ENCODE data around the gene MCRS1.

Gene MCRS1

DNA sequence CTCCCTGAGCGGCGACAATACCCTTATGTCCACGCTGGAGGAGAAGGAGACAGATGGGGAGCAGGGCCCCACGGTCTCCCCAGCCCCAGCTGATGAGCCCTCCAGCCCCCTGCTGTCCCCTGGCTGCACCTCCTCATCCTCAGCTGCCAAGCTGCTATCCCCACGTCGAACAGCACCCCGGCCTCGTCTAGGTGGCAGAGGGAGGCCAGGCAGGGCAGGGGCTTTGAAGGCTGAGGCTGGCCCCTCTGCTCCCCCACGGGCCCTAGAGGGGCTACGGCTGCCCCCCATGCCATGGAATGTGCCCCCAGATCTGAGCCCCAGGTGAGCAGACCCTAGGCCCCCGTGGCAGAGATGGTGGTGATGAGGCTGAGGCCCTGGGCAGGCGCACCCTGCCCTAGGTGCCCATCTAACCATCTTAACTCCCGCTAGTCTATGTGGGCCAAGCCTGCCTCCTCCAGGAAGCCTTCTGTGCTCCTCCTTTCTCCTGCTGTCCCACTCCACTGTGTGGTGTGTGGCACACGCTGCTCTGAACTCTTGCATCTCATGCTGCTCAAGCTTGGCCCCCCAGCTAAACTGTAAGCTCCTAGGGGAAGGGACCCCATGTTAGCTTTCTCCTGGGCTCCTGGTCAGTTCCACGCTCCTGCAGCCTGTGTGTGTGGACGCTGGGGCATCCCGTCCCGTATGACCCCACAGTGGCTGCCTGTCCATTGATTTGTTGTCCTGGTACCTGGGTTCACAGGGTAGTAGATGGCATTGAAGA is 12.1 kb downstream of the MCRS1 start:
- no peak for DNase-seq

DNA sequence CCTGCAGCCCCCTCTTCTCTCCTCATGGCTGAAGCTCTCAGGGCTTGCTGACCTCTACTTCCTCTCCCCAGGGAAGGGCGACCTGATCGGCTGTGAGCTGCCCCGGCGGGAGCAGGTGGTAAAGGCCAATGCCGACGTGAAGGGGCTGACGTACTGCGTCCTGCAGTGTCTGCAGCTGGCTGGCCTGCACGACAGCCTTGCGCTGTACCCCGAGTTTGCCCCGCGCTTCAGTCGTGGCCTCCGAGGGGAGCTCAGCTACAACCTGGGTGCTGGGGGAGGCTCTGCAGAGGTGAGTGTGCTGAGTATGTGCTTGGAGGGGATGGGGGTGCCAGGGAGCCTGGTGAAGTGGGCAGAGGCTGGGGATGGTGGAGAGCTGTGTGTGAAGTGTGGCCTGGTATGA is 13.7 kb downstream of the MCRS1 start:
- no peak for DNase-seq

DNA sequence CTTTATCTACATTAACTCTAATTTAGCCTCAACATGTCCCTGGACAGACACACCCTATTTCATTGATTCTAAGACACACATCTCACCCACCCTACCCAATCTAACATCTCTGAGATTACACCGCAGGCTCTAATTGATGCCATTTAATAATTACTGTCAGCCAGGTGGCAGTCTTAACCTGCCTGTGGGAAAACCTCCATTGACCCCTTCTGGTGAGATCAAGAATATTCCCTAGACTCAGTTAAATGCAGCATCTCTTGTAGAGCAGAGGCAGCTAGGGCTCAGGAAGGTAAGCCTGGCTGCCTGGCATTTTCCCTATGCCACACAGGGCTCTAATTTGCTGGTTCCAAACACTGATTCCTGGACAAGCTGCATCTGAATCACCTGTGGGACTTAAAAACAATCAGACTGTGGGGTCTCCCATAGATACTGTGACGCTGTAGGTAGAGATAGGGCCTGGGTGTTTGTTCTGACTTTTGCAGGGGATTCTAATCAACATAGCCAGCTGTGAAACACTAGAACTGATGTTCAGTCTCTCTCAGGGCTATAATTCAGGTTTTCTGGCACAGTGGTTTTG is 14.3 kb downstream of the MCRS1 start:
- peak in 1 of 2 experiments; percentile 20 for DNase-seq

DNA sequence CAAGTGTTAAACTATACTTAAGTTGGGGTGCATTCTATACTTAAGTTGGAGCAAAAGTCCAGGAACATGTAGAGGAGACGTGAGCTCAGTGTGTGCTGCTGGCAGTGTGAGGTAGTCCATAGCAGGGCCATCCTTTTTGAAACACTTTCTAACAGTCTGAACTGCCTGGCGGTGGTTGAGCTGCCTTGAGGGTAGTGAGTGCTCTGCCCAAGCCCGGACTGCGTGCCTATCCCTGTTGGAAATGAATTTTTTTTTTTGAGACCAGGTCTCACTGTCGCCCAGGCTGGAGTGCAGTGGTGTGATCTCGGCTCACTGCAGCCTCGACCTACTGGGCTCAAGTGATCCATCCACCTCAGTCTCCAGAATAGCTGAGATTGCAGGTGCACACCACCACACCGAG is 15.0 kb downstream of the MCRS1 start:
- DNase-seq, result no peak

DNA sequence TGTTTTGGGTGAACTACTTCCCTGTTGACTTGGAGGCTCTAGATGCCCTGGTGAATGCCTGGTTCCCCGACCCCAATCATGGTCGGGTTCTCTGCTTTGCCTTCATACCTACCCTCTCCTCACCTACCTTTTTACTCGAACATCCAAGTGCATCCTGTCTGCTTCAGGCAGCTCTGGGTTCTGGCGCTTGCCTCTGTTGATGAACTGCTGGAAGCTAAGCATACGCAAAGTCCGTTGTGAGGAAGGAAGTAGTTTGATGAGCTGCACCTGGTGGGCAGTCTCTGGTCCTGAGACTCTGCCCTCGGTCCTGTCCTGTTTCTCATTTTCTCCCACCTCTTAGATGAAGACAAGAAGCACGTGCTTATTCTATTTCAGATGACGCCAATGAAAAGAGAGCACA is 15.5 kb downstream of the MCRS1 start:
- DNase-seq, result no peak

DNA sequence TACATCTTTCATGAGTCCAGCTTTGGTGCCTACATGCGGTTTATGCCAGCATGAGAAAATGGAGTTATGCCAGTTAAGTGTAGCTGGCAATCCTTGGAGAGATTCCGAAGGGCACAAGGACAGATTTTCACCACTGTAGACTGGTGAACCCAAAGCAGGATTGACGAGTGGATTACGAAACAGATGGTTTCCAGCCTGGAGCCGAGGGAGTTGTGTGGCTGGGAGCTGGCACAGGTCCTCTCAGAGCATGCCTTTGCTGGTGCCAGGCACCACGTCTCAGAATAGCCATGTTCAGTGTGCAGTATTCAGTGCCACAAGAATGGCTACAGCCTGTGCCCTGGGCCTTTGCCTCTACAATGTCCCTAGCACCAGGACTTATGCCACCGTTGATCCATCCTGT is 15.9 kb downstream of the MCRS1 start:
- DNase-seq, result peak in 1 of 2 experiments; percentile 45

DNA sequence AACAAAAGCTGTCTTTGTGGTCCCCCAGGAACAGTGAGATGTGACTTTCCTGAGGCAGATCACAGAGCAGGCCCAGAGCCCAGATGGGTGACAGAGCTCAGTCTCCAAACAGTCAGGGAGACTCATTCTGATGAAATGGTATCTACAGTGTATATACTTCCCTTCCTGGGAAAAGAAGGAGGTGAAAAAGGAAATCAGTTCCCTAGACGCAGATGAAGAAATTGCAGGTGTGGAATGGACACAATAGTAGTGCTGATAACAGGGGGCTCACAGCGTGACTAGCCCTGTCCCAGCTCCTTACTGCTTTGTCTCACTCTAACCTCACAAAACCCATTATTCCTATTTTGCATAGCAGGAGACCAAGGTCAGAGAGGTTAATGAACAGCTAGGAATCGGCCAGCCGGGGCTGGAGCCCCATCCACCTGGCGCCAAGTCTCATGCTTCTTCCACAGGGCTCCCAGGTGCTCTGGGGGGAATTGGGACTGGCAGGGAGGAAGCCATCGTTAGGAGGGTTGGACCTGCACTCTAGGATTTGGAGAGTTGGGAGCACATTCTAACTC is 17.2 kb downstream of the MCRS1 start:
- no peak for DNase-seq

DNA sequence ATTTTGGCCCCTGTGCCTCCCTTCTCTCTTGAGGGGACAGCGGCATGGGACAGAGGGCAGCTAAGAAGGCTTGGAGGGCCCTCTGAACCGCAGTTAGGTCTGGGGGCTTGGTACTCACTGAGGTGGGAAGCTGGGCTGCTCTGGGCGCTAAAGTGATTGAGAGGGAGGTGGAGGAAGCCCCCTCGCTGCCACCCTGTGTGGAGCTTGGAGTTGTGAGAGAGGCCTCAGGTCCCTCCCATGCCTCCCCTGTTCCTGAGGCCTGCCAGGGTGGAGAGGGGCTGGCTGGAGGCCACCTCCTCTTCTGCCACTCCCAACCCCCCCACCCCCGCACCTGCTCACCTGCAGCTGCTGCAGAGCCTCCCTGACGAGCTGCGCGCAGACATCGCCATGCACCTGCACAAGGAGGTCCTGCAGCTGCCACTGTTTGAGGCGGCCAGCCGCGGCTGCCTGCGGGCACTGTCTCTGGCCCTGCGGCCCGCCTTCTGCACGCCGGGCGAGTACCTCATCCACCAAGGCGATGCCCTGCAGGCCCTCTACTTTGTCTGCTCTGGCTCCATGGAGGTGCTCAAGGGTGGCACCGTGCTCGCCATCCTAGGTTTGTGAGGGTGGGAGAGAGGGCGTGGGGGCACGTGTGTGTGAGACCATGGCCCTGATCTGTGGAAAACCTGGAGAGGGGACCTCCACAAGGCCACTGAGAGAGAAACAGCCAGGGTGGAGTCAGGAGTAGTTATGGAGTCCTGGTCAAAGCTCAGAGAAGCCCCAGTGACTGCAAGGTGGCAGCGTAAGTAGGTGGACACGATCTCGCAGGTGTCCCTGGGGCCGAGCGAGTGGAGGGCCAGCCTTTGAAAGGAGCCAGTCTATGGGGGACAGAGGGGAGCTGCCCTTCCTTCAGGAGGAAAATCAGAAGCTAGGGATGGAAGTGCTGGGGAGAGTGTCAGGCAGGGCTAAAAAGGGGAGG is 17.9 kb downstream of the MCRS1 start:
- DNase-seq, result no peak

DNA sequence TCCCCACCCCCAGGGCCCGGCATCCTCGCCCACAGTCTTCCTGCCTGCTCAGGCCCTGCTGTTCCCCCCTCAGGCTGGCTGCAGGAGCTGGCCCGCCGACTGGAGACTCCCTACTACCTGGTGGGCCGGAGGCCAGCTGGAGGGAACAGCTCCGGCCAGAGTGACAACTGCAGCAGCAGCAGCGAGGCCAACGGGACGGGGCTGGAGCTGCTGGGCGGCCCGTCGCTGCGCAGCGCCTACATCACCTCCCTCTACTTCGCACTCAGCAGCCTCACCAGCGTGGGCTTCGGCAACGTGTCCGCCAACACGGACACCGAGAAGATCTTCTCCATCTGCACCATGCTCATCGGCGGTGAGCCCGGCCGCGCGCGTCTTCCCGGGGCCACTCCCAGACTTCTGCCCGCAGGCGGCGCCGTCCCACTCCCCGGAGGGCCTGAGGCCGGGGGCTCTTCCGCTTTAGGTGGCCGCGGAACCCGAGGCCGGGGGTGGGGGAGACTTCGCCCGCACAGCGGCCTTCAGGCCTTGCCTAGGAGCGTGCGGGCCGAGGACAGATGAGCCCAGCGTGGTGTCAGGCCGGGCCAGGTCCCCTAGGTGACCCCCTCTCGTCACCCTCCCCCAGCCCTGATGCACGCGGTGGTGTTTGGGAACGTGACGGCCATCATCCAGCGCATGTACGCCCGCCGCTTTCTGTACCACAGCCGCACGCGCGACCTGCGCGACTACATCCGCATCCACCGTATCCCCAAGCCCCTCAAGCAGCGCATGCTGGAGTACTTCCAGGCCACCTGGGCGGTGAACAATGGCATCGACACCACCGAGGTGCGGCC is 18.9 kb downstream of the MCRS1 start:
- DNase-seq, result no peak

DNA sequence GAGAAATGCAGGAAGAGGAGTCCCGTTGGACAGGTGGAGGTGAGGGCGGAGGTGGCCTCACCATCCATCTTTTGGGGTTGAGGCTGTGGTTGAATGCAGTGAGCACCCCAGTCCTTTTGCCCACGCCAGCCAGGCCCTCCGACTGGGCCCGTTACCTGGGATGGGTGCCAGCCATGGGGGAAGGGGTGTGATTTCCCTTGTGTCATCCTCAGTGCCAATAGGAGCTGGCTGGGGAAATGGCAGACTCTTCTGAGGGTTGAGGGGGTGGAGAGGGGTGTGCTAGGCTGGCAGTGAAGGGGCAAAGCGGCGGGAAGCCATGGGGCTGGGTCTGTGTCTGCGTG is 19.5 kb downstream of the MCRS1 start:
- DNase-seq, result no peak

DNA sequence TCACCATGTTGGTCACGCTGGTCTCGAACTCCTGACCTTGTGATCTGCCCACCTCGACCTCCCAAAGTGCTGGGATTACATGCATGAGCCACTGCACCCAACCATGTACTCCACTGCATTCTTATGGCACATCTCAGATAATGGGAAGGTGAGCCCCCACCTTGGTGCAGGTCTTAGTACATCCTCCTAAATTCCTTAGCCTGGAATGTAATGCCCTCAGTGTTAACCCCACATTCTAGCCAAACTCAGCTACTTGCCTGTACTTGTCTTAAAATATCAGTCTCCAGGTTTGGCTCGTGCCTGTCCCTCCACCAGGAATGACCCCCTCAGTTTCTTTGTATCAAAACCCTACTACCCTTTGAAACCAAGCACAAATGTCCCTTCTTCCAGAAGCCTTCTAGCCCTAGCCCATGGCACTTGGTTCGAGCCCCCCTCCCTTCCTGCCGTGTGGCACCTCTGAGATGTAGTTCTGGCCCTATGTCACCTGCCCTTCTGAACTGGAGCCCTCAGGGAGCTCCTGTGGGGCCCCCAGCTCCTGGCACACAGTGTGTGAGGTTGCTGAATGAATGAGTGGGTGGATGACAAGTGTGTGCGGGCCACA is 20.8 kb downstream of the MCRS1 start:
- no peak for DNase-seq

- DNase-seq, result no peak
These were observed 21.5 kb downstream of the MCRS1 start for GRCh38 chr12:49546481-49546880.

GRCh38 chr12:49545815-49546214 is 22.1 kb downstream of the MCRS1 start:
- no peak for DNase-seq

DNA sequence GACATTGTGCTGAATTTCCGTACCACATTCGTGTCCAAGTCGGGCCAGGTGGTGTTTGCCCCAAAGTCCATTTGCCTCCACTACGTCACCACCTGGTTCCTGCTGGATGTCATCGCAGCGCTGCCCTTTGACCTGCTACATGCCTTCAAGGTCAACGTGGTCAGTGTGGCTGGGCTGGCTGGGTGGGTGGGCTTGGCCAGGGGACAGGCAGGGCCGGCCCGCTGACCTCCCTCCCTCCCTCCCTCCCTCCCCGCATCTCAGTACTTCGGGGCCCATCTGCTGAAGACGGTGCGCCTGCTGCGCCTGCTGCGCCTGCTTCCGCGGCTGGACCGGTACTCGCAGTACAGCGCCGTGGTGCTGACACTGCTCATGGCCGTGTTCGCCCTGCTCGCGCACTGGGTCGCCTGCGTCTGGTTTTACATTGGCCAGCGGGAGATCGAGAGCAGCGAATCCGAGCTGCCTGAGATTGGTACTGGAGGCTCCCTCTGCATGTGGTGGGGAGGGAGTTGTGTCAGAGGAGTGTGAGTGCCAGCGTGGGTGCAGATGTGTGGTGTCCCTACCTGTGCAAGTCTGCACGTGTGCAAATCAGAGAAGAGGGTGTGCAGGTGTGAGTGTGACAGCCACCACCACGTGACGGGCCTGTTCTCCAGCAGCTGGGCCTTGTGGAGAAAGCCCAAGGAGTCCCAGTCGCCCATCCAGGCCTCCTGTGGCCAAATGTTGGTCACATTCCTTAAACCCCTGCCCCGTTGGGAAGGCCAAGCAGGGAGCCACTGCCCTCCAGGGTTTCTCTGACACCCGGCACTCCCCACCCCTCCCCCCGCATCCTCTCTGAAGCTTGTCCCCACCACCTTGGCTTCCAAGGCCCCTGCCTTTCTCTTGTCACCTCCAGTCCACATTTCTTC is 23.8 kb downstream of the MCRS1 start:
- no peak for DNase-seq

DNA sequence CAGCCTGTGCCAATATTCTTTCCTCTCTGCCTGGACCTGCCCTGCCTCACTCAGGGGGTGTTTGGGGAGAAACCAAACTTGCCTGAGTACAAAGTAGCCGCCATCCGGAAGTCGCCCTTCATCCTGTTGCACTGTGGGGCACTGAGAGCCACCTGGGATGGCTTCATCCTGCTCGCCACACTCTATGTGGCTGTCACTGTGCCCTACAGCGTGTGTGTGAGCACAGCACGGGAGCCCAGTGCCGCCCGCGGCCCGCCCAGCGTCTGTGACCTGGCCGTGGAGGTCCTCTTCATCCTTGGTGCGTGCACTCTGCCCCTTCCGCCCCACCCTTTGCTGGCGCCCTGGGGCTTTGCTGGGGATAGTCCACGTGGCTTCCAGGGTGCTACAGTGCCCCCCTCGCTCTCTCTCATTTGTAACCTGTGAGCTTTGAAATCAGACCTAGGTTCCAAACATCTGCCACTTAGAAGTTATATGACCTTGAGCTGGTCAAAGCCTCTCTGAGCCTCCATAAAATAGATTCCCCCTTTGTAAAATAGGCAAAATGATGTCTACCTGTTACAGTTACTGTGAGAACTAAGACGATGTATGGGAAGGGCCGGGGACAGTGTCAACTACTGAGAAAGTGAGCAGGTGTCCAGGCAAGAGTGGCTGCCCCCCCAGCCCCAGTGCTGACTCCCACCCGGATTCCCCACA is 24.6 kb downstream of the MCRS1 start:
- no peak for DNase-seq

DNA sequence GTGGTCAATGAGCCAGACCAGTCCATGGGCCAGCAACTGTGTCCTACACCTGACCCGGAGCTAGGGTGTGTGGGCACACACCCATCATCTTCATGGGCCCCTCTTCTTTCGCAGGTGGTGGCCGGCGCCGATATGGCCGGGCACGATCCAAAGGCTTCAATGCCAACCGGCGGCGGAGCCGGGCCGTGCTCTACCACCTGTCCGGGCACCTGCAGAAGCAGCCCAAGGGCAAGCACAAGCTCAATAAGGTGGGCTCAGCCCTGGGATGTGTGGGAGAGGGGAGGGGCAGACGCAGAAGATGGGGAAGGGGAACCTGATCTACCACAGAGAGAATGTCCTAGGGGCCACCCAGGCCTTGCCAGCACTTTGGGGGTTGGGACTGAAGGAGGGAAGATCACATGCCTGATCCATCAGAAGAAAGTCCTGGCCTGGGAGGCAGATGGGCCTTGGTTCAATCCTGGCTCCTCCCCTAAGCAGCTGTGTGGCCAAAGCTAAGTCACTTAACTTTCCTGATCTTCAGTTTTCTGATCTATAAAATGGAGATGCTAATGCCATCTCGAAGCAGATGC is 25.3 kb downstream of the MCRS1 start:
- DNase-seq, result no peak

DNA sequence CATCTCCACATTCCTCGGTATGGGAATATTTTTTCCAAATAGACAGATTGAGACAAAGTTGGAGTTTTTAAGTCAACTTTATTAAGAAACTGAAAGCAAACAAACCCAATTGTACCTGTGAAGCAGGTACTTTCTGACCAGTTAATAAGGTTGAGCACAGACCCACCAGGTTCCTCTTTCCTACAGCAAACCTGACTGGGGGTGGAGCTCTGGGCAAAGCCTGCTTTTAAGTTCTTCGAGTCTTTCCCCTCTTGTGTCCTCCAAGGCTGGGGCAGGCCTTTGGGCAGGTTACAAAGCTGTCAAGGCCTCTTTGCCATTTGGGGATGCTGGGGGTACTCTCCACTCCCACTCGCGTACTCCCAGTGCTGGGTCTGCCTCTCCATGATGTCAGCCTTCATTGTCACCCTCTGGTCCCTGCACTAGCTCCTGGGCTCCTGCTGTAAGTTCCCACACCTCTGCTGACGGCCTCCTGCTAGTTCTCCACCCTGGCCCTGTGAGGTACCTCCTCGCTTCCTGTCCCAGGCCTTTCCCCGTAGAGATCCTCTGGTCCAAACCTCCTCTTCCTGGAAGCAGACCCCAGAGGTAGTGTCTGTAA is 25.9 kb downstream of the MCRS1 start:
- no peak for DNase-seq

- DNase-seq, result no peak
These were observed 26.6 kb downstream of the MCRS1 start for GRCh38 chr12:49541140-49541861.
